Endothelial cell of umbilical vein (primary cell): ENCODE measurements around the gene NEBL. TPM values are rescaled to one million over a fixed set of nuclear protein-coding genes. Genes with fewer than 3 reads are reported as not detected.

Source experiments
- BruUV-seq: library from RNA; stranded (reverse); fragments of 400-500 nt; replicated peaks from 2 replicates; lab custom pipeline; 2021; lab: Mats Ljungman, UMichigan
- CTCF ChIA-PET: fragments of 300-600, 350-600 bp; sonication (Branson Sonifier 250); formaldehyde crosslinking; loops from one replicate; lab custom pipeline; 2021; ENCODE audit warnings: antibody characterized with exemption, inconsistent platforms; lab: Charles Lee
- POLR2A ChIA-PET: fragments of 300-600, 350-600 bp; sonication (Branson Sonifier 250); formaldehyde crosslinking; loops from one replicate; lab custom pipeline; 2021; ENCODE audit warnings: antibody characterized with exemption, inconsistent platforms; lab: Charles Lee
- DNase-seq: peaks from one replicate; pipeline ENCODE4 v3.0.0-alpha.2; 2011; ENCODE audit warnings: low read depth, low spot score
- FAIRE-seq: peaks from 2 replicates; lab custom pipeline; 2011; peaks lifted over from hg19 to GRCh38; lab: Jason Lieb, UNC
- H2AFZ ChIP-seq: 2 replicates; pipeline ENCODE4 v1.6.0; 2012; ENCODE audit warnings: low read depth, low read length, control low read depth, inconsistent platforms
- H3K27ac ChIP-seq: 2 replicates; pipeline ENCODE4 v1.5.1; 2011; ENCODE audit warnings: low read depth, mild to moderate bottlenecking, control low read depth, low read length, moderate library complexity; ENCODE audit not compliant: insufficient read depth
- H3K27me3 ChIP-seq, 2 experiments: 2 replicates each; pipeline versions ENCODE4 v1.6.0 to v1.6.1; 2011; ENCODE audit warnings: low read length in 2 of 2, mixed read lengths in 1 of 2; ENCODE audit not compliant: control insufficient read depth in 2 of 2, insufficient read depth in 2 of 2
- H3K36me3 ChIP-seq, 2 experiments: 2 replicates in 1 of 2; 3 replicates in 1 of 2; pipeline ENCODE4 v1.5.1; 2011; ENCODE audit warnings: low read length in 2 of 2, mild to moderate bottlenecking in 1 of 2, moderate library complexity in 1 of 2; ENCODE audit not compliant: control insufficient read depth in 2 of 2, insufficient read depth in 2 of 2; ENCODE audit errors: extremely low read depth in 1 of 2
- H3K4me1 ChIP-seq: 3 replicates; pipeline ENCODE4 v1.5.1; 2011; ENCODE audit warnings: mild to moderate bottlenecking, low read length; ENCODE audit not compliant: control insufficient read depth, insufficient read depth; ENCODE audit errors: extremely low read depth
- H3K4me2 ChIP-seq: 2 replicates; pipeline ENCODE4 v1.6.1; 2011; ENCODE audit warnings: low read length, control low read depth, mixed read lengths; ENCODE audit not compliant: insufficient read depth
- H3K4me3 ChIP-seq, 3 experiments: fragments of 200-600 bp in 1 of 3; sonication (generic), shearing (Covaris generic) in 1 of 3; replicated peaks in 1 of 3; 2 replicates each; pipeline ENCODE4 v1.5.1; 2011 to 2016; ENCODE audit warnings: control low read depth in 3 of 3, low read length in 3 of 3, mild to moderate bottlenecking in 2 of 3, inconsistent platforms in 1 of 3, low read depth in 1 of 3, moderate library complexity in 1 of 3; ENCODE audit not compliant: insufficient read depth in 1 of 3
- H3K79me2 ChIP-seq: 2 replicates; pipeline ENCODE4 v1.6.0; 2012; ENCODE audit warnings: low read length, inconsistent platforms; ENCODE audit not compliant: control insufficient read depth, insufficient read depth
- H3K9ac ChIP-seq: replicated peaks from 2 replicates; pipeline ENCODE3; 2011; ENCODE audit warnings: low read length, control low read depth; ENCODE audit not compliant: insufficient read depth; ENCODE audit errors: extremely low read depth
- H3K9me1 ChIP-seq: replicated peaks from 3 replicates; pipeline ENCODE4 v1.6.0; 2011; ENCODE audit warnings: mild to moderate bottlenecking, low read length; ENCODE audit not compliant: control insufficient read depth, insufficient read depth; ENCODE audit errors: extremely low read depth
- H3K9me3 ChIP-seq: replicated peaks from 2 replicates; pipeline ENCODE4 v1.5.1; 2012; ENCODE audit warnings: low read length, inconsistent platforms; ENCODE audit not compliant: control insufficient read depth, insufficient read depth
- H4K20me1 ChIP-seq: replicated peaks from 2 replicates; pipeline ENCODE3; 2011; ENCODE audit warnings: mild to moderate bottlenecking, low read length; ENCODE audit not compliant: control insufficient read depth, insufficient read depth; ENCODE audit errors: extremely low read depth
- CTCF ChIP-seq, 2 donors: IDR thresholded peaks; 1 replicate in 1 of 2; 2 replicates in 1 of 2; pipeline ENCODE4 v1.5.1; 2011; ENCODE audit warnings: low read length in 2 of 2, mild to moderate bottlenecking in 2 of 2, moderate library complexity in 2 of 2, control low read depth in 1 of 2, inconsistent platforms in 1 of 2, low read depth in 1 of 2; ENCODE audit not compliant: insufficient read depth in 1 of 2; ENCODE audit errors: extremely low read depth in 1 of 2
- EZH2 ChIP-seq: IDR thresholded peaks from 2 replicates; pipeline ENCODE4 v1.6.1; 2012; ENCODE audit warnings: borderline replicate concordance, low read depth, mild to moderate bottlenecking, moderate library complexity, low read length, inconsistent platforms; ENCODE audit not compliant: severe bottlenecking
- FOS ChIP-seq: IDR thresholded peaks from 2 replicates; pipeline ENCODE4 v1.6.1; 2011; ENCODE audit warnings: mild to moderate bottlenecking, low read length, moderate library complexity, borderline replicate concordance; ENCODE audit not compliant: insufficient read depth
- GATA2 ChIP-seq: IDR thresholded peaks from 2 replicates; pipeline ENCODE4 v1.7.0; 2011; ENCODE audit warnings: low read depth, mild to moderate bottlenecking, moderate library complexity, mixed read lengths, low read length; ENCODE audit not compliant: insufficient read length, insufficient read depth
- JUN ChIP-seq: IDR thresholded peaks from 2 replicates; pipeline ENCODE4 v1.6.1; 2011; ENCODE audit warnings: borderline replicate concordance, low read depth; ENCODE audit not compliant: insufficient read length, insufficient read depth
- MAX ChIP-seq: IDR thresholded peaks from 2 replicates; pipeline ENCODE4 v1.6.1; 2011; ENCODE audit not compliant: insufficient read depth, insufficient read length
- MYC ChIP-seq: IDR thresholded peaks from one replicate; pipeline ENCODE4 v1.6.1; 2011; ENCODE audit warnings: mild to moderate bottlenecking, low read depth, low read length
- POLR2A ChIP-seq: IDR thresholded peaks from 2 replicates; pipeline ENCODE4 v1.6.1; 2012; ENCODE audit warnings: low read depth, mild to moderate bottlenecking, control low read depth, low read length
- POLR2AphosphoS5 ChIP-seq: IDR thresholded peaks from 2 replicates; pipeline ENCODE4 v1.6.1; 2012; ENCODE audit warnings: low read depth, mild to moderate bottlenecking, control low read depth, low read length, moderate library complexity; ENCODE audit not compliant: insufficient read depth
- dilution Hi-C: fragments of 300-500 bp; cut with MboI; formaldehyde crosslinking; loops from one replicate; pipeline ENCODE4 v1.15.0; 2019; ENCODE audit warnings: low sequenced_read_pairs; ENCODE audit not compliant: extremely low pct_ligation_motif_present
- intact Hi-C: fragments of 100-400 bp; cut with micrococcal nuclease; formaldehyde crosslinking; loops from one replicate; pipeline ENCODE4 v1.10.0; 2022
- polyA plus RNA-seq, 4 experiments: library from polyadenylated mRNA; depleted of rRNA in 3 of 4; stranded (reverse) in 3 of 4; unstranded in 1 of 4; fragments of >200 nt; gene quantifications; 2 replicates each; pipeline versions ENCODE4 v1.2.1 to v1.2.3, GENCODE V29; 2011 to 2012; ENCODE audit warnings: missing spikeins in 1 of 4
- total RNA-seq: library from RNA; stranded (reverse); gene quantifications from 2 replicates; pipeline ENCODE4 v1.2.3, GENCODE V29; 2021

The NEBL gene
- total and polyA plus RNA-seq, 2 donors (not counting 3 experiments of a cell fraction or from before 2014, with no cell fraction given), result 0.17 to 0.66 TPM

- H3K36me3 ChIP-seq, result no peaks in the 10 kb centered on the region
- H3K27me3 ChIP-seq, result no peaks in the 10 kb centered on the region
- ChIA-PET POLR2A (no interaction called here), CTCF (no interaction called here)
- no peak overlapping the region for H3K4me3 ChIP-seq
- H3K27ac ChIP-seq, result no peak overlapping the region
- no peak overlapping the region for H3K9ac ChIP-seq
- no peaks in the 10 kb centered on the region for H3K9me3 ChIP-seq
- TF ChIP-seq POLR2AphosphoS5 (no peak), GATA2 (no peak), FOS (no peak), MAX (no peak), EZH2 (no peak), MYC (no peak), POLR2A (no peak), CTCF (IDR thresholded peaks at IDR 0.05; ENCODE audit: extremely low read depth in 1 of 2, insufficient read depth in 1 of 2, low read depth in 1 of 2, low read length in 2 of 2) (no peak), JUN (no peak)
- no TSS peak for BruUV-seq
- no peaks in the 10 kb centered on the region for H3K9me1 ChIP-seq
- no peaks in the 10 kb centered on the region for H4K20me1 ChIP-seq
- no peak overlapping the region for H2AFZ ChIP-seq
- DNase-seq (no peak), FAIRE-seq (no peak)
- no peaks in the 10 kb centered on the region for H3K4me1 ChIP-seq
- no peaks in the 10 kb centered on the region for H3K79me2 ChIP-seq
- intact Hi-C loops, result no loop called here
- dilution Hi-C loops, result no loop called here
- no peak overlapping the region for H3K4me2 ChIP-seq
Measured at GRCh38 chr10:20771051-20771450, 126.1 kb downstream of the NEBL start.
